H9 (cell line): ENCODE results near the gene AKNA. TPM values are rescaled to one million over a fixed set of nuclear protein-coding genes. Genes with fewer than 3 reads are reported as not detected.

ENCODE experiments used
- DNase-seq: peaks from one replicate; pipeline ENCODE4 v3.0.0-alpha.2; 2017
- H2AFZ ChIP-seq: one replicate; pipeline ENCODE4 v1.6.1; 2013; ENCODE audit warnings: mild to moderate bottlenecking, low read length, control low read depth, moderate library complexity
- H2AK5ac ChIP-seq: 2 replicates; pipeline ENCODE4 v1.6.1; 2013; ENCODE audit warnings: low read length, control low read depth, mixed read lengths; ENCODE audit not compliant: insufficient read length
- H2BK120ac ChIP-seq: one replicate; pipeline ENCODE4 v1.6.1; 2013; ENCODE audit warnings: low read depth, mild to moderate bottlenecking, low read length, control low read depth, inconsistent platforms; ENCODE audit not compliant: poor library complexity, severe bottlenecking
- H2BK12ac ChIP-seq: 2 replicates; pipeline ENCODE4 v1.6.1; 2013; ENCODE audit warnings: low read length, control low read depth, mixed read lengths, low read depth; ENCODE audit not compliant: insufficient read length
- H2BK15ac ChIP-seq: 2 replicates; pipeline ENCODE4 v1.6.1; 2013; ENCODE audit warnings: low read depth, low read length, control low read depth
- H2BK20ac ChIP-seq: one replicate; pipeline ENCODE4 v1.6.1; 2013; ENCODE audit warnings: low read depth, mild to moderate bottlenecking, low read length, control low read depth, inconsistent platforms; ENCODE audit not compliant: poor library complexity, severe bottlenecking
- H2BK5ac ChIP-seq: 2 replicates; pipeline ENCODE4 v1.6.1; 2013; ENCODE audit warnings: low read length, control low read depth, mixed read lengths; ENCODE audit not compliant: insufficient read length
- H3K14ac ChIP-seq: 2 replicates; pipeline ENCODE4 v1.6.1; 2013; ENCODE audit warnings: low read length, control low read depth; ENCODE audit not compliant: insufficient read depth
- H3K18ac ChIP-seq: 2 replicates; pipeline ENCODE4 v1.6.1; 2013; ENCODE audit warnings: low read depth, mild to moderate bottlenecking, mixed read lengths, low read length, control low read depth; ENCODE audit not compliant: insufficient read length
- H3K23ac ChIP-seq: 2 replicates; pipeline ENCODE4 v1.6.1; 2013; ENCODE audit warnings: low read length, control low read depth, mixed read lengths, low read depth; ENCODE audit not compliant: insufficient read length
- H3K23me2 ChIP-seq: 2 replicates; pipeline ENCODE4 v1.6.1; 2013; ENCODE audit warnings: low read depth, mild to moderate bottlenecking, mixed read lengths, low read length, control low read depth; ENCODE audit not compliant: insufficient read length, poor library complexity, severe bottlenecking
- H3K27ac ChIP-seq: 2 replicates; pipeline ENCODE4 v1.5.1; 2013; ENCODE audit warnings: low read length, control low read depth, mixed read lengths, low read depth; ENCODE audit not compliant: insufficient read length
- H3K27me3 ChIP-seq: 2 replicates; pipeline ENCODE4 v1.6.1; 2013; ENCODE audit warnings: low read length, control low read depth, inconsistent platforms; ENCODE audit not compliant: insufficient read depth
- H3K4ac ChIP-seq: 2 replicates; pipeline ENCODE4 v1.6.1; 2013; ENCODE audit warnings: low read depth, mild to moderate bottlenecking, control low read depth, inconsistent platforms, low read length, moderate library complexity
- H3K4me1 ChIP-seq: 2 replicates; pipeline ENCODE4 v1.6.1; 2013; ENCODE audit warnings: low read length, control low read depth, inconsistent platforms; ENCODE audit not compliant: insufficient read depth
- H3K4me2 ChIP-seq: 2 replicates; pipeline ENCODE4 v1.6.1; 2013; ENCODE audit warnings: low read length, control low read depth, mixed read lengths; ENCODE audit not compliant: insufficient read length, insufficient read depth
- H3K56ac ChIP-seq: 2 replicates; pipeline ENCODE4 v1.6.1; 2013; ENCODE audit warnings: low read depth, mild to moderate bottlenecking, mixed read lengths, low read length, control low read depth; ENCODE audit not compliant: insufficient read length
- H3K79me1 ChIP-seq: 2 replicates; pipeline ENCODE4 v1.6.1; 2013; ENCODE audit warnings: low read depth, mild to moderate bottlenecking, moderate library complexity, low read length, control low read depth, inconsistent platforms; ENCODE audit not compliant: insufficient read depth, poor library complexity, severe bottlenecking
- H3K79me2 ChIP-seq: 2 replicates; pipeline ENCODE4 v1.6.1; 2013; ENCODE audit warnings: low read length, control low read depth, inconsistent platforms; ENCODE audit not compliant: insufficient read depth
- H3K9ac ChIP-seq: 2 replicates; pipeline ENCODE4 v1.6.1; 2013; ENCODE audit warnings: low read length, control low read depth, mixed read lengths; ENCODE audit not compliant: insufficient read length; ENCODE audit errors: extremely low read depth
- H3K9me3 ChIP-seq: one replicate; pipeline ENCODE4 v1.6.1; 2013; ENCODE audit warnings: low read depth, low read length, inconsistent platforms; ENCODE audit not compliant: control insufficient read depth
- H3T11ph ChIP-seq: one replicate; pipeline ENCODE4 v1.6.1; 2013; ENCODE audit warnings: mild to moderate bottlenecking, low read length, control low read depth, inconsistent platforms
- H4K20me1 ChIP-seq: one replicate; pipeline ENCODE4 v1.6.1; 2013; ENCODE audit not compliant: control insufficient read depth, insufficient read length, insufficient read depth
- H4K5ac ChIP-seq: 2 replicates; pipeline ENCODE4 v1.6.1; 2013; ENCODE audit warnings: low read depth, mild to moderate bottlenecking, mixed read lengths, low read length, control low read depth; ENCODE audit not compliant: insufficient read length
- H4K8ac ChIP-seq: replicated peaks from 2 replicates; pipeline ENCODE4 v1.6.1; 2013; ENCODE audit warnings: low read length, control low read depth, mixed read lengths, low read depth; ENCODE audit not compliant: insufficient read length
- H4K91ac ChIP-seq: 2 replicates; pipeline ENCODE4 v1.6.1; 2013; ENCODE audit warnings: low read depth, mild to moderate bottlenecking, moderate library complexity, mixed read lengths, low read length, control low read depth; ENCODE audit not compliant: insufficient read length
- H3K27ac Mint-ChIP-seq, 3 experiments: 2 replicates in 2 of 3; 3 replicates in 1 of 3; pipeline ENCODE4 v1.8.0; 2020 to 2021; ENCODE audit warnings: mixed read lengths in 3 of 3, mild to moderate bottlenecking in 1 of 3, moderate library complexity in 1 of 3
- H3K27me3 Mint-ChIP-seq: 2 replicates; pipeline ENCODE4 v1.8.0; 2021; ENCODE audit warnings: low read depth, mild to moderate bottlenecking, moderate library complexity, mixed read lengths
- H3K36me3 Mint-ChIP-seq, 3 experiments: 2 replicates in 2 of 3; 3 replicates in 1 of 3; pipeline ENCODE4 v1.8.0; 2020 to 2021; ENCODE audit warnings: low read depth in 3 of 3, mixed read lengths in 3 of 3; ENCODE audit not compliant: insufficient read depth in 1 of 3
- H3K4me1 Mint-ChIP-seq, 2 experiments: 2 replicates each; pipeline ENCODE4 v1.8.0; 2020; ENCODE audit warnings: mixed read lengths in 2 of 2
- H3K4me3 Mint-ChIP-seq, 2 experiments: 2 replicates in 1 of 2; 3 replicates in 1 of 2; pipeline ENCODE4 v1.8.0; 2020 to 2021; ENCODE audit warnings: mild to moderate bottlenecking in 2 of 2, mixed read lengths in 2 of 2, moderate library complexity in 1 of 2
- H3K9me3 Mint-ChIP-seq, 2 experiments: 2 replicates in 1 of 2; 3 replicates in 1 of 2; pipeline ENCODE4 v1.8.0; 2020; ENCODE audit warnings: mild to moderate bottlenecking in 2 of 2, mixed read lengths in 2 of 2, moderate library complexity in 1 of 2
- CTCF ChIP-seq: fragments of 200-600 bp; sonication (generic); conservative IDR thresholded peaks from 3 replicates; pipeline ENCODE4 v1.8.0; 2021; ENCODE audit warnings: antibody characterized with exemption, mild to moderate bottlenecking
- WGBS: extraction: QIAGEN DNeasy Blood & Tissue Kit; methylation state at CpG from one replicate; pipeline ENCODE4 v1.1.7; 2013; ENCODE audit warnings: missing lambda C conversion rate, low lambda C conversion rate, mixed read lengths; ENCODE audit not compliant: insufficient read length; ENCODE audit errors: extremely low coverage; 5-methylcytosine and 5-hydroxymethylcytosine counted together
- total RNA-seq: library from RNA; stranded (reverse); gene quantifications from 2 replicates; pipeline ENCODE4 v1.2.1, GENCODE V29; 2021

AKNA gene
- total RNA-seq, 1 experiment from 2014 or later: 19.7 TPM

GRCh38 chr9:114303571-114303970 lies 84.2 kb downstream of the AKNA start:
- TF ChIP-seq CTCF: no peak
- Mint-ChIP-seq H3K36me3 (peaks cover 0 to 4% (median 0%) of the 10 kb centered on the region in 3 experiments; a peak in 2 of 7 replicates), H3K27me3 (no peaks in the 10 kb centered on the region), H3K27ac (no peak overlapping the region), H3K9me3 (no peaks in the 10 kb centered on the region), H3K4me3 (no peak overlapping the region), H3K4me1 (peaks cover 4 to 7% of the 10 kb centered on the region in 2 experiments; a peak in 2 of 4 replicates)
- H3K79me2 ChIP-seq: no peaks in the 10 kb centered on the region
- H2BK20ac ChIP-seq: no peak overlapping the region
- H3K56ac ChIP-seq: no peak overlapping the region
- H3K14ac ChIP-seq: no peak overlapping the region
- no peak overlapping the region for H2BK120ac ChIP-seq
- no peaks in the 10 kb centered on the region for H3K4me1 ChIP-seq
- H3K23me2 ChIP-seq: no peaks in the 10 kb centered on the region
- H2AFZ ChIP-seq: no peak overlapping the region
- H4K8ac ChIP-seq: no peak overlapping the region
- no peak overlapping the region for H3T11ph ChIP-seq
- H3K4me2 ChIP-seq: no peak overlapping the region
- H4K91ac ChIP-seq: no peak overlapping the region
- no peak overlapping the region for H3K9ac ChIP-seq
- no peaks in the 10 kb centered on the region for H4K20me1 ChIP-seq
- no peak overlapping the region for H3K18ac ChIP-seq
- H3K27ac ChIP-seq: no peak overlapping the region
- no peaks in the 10 kb centered on the region for H3K9me3 ChIP-seq
- no peak for DNase-seq
- no peak overlapping the region for H3K4ac ChIP-seq
- no peak overlapping the region for H2BK12ac ChIP-seq
- H2BK15ac ChIP-seq: no peak overlapping the region
- H3K27me3 ChIP-seq: no peaks in the 10 kb centered on the region
- H3K23ac ChIP-seq: no peak overlapping the region
- H2AK5ac ChIP-seq: no peak overlapping the region
- no peak overlapping the region for H4K5ac ChIP-seq
- no peaks in the 10 kb centered on the region for H3K79me1 ChIP-seq
- no peak overlapping the region for H2BK5ac ChIP-seq
- no CpG with 5 or more reads among the region's 5 CpGs for WGBS
